Body of pancreas (tissue), 4 donors: Measurements from ENCODE around the gene CPXM2.

ENCODE experiments used
- CTCF ChIP-seq, 7 experiments: fragments of 450-650 bp in 4 of 7; fragments of 200-600 bp in 3 of 7; sonication (generic) in 3 of 7; IDR thresholded peaks; one replicate each; pipeline ENCODE4 v1.5.1; 2016 to 2019; ENCODE audit warnings: antibody characterized with exemption in 7 of 7
- POLR2A ChIP-seq, 3 donors: fragments of 450-650 bp; IDR thresholded peaks; one replicate each; pipeline ENCODE4 v1.6.1; 2016; ENCODE audit warnings: antibody characterized with exemption in 3 of 3, mild to moderate bottlenecking in 2 of 3

GRCh38 chr10:123938890-123939289 lies 47.3 kb upstream of the CPXM2 start:
- TF ChIP-seq POLR2A (IDR thresholded peaks at IDR 0.05) = no peak
- no peak for TF ChIP-seq CTCF (IDR thresholded peaks at IDR 0.05)
